ENCODE data around the gene LHFPL2. TPM values are rescaled to one million over a fixed set of nuclear protein-coding genes. Genes with fewer than 3 reads are reported as not detected.

LHFPL2 gene
- total RNA-seq, 1 donor from 2014 or later = 113 TPM

- Mint-ChIP-seq H3K27me3 (ENCODE audit: unreplicated experiment) (no peaks in the 10 kb centered on the region), H3K9me3 (ENCODE audit: unreplicated experiment) (no peaks in the 10 kb centered on the region), H3K4me3 (ENCODE audit: unreplicated experiment) (no peak overlapping the region), H3K36me3 (ENCODE audit: unreplicated experiment) (peaks cover 38% of the 10 kb centered on the region), H3K27ac (ENCODE audit: unreplicated experiment) (peak overlapping the region; percentile 1), H3K4me1 (ENCODE audit: unreplicated experiment) (peaks cover 36% of the 10 kb centered on the region)
- no peak for TF ChIP-seq CTCF (IDR thresholded peaks at IDR 0.05)
- no peak for DNase-seq (ENCODE audit: extremely low spot score, unreplicated experiment)
Measured at GRCh38 chr5:78610636-78611035, 37.9 kb downstream of the LHFPL2 start.

- peaks cover 35% of the 10 kb centered on the region for H3K36me3 Mint-ChIP-seq (ENCODE audit: unreplicated experiment)
- H3K9me3 Mint-ChIP-seq (ENCODE audit: unreplicated experiment) = no peaks in the 10 kb centered on the region
- no peaks in the 10 kb centered on the region for H3K27me3 Mint-ChIP-seq (ENCODE audit: unreplicated experiment)
- H3K27ac Mint-ChIP-seq (ENCODE audit: unreplicated experiment) = no peak overlapping the region
- no peak overlapping the region for H3K4me3 Mint-ChIP-seq (ENCODE audit: unreplicated experiment)
- TF ChIP-seq CTCF (IDR thresholded peaks at IDR 0.05) = no peak
- DNase-seq (ENCODE audit: extremely low spot score, unreplicated experiment) = no peak
- H3K4me1 Mint-ChIP-seq (ENCODE audit: unreplicated experiment) = peaks cover 39% of the 10 kb centered on the region
Measured at GRCh38 chr5:78610163-78610583, 38.4 kb downstream of the LHFPL2 start.

GRCh38 chr5:78607864-78608263 is 40.7 kb downstream of the LHFPL2 start:
- no peaks in the 10 kb centered on the region for H3K9me3 Mint-ChIP-seq (ENCODE audit: unreplicated experiment)
- H3K36me3 Mint-ChIP-seq (ENCODE audit: unreplicated experiment) = peaks cover 32% of the 10 kb centered on the region
- no peak overlapping the region for H3K4me3 Mint-ChIP-seq (ENCODE audit: unreplicated experiment)
- no peak for DNase-seq (ENCODE audit: extremely low spot score, unreplicated experiment)
- no peak overlapping the region for H3K27ac Mint-ChIP-seq (ENCODE audit: unreplicated experiment)
- no peaks in the 10 kb centered on the region for H3K27me3 Mint-ChIP-seq (ENCODE audit: unreplicated experiment)
- peaks cover 41% of the 10 kb centered on the region for H3K4me1 Mint-ChIP-seq (ENCODE audit: unreplicated experiment)
- no peak for TF ChIP-seq CTCF (IDR thresholded peaks at IDR 0.05)

DNA sequence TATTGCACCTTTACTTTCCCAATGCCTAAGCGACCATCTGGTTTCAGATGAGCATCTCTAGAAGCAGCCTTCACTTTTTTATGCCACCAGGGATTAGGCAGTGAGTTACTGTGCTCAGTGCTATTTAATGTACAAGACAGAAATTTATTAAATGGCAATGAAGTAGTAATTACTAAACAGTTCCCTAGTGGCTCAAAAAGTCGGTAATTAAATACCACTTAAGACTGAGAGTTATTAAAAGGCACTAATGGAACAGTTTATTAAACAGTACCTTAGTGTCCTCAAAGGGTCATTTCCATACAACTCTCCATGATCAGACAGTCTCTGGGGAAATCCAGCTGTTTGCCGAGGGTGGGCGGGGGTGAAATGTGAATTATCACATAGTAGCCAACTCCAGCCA is 42.3 kb downstream of the LHFPL2 start:
- no peaks in the 10 kb centered on the region for H3K9me3 Mint-ChIP-seq (ENCODE audit: unreplicated experiment)
- DNase-seq (ENCODE audit: extremely low spot score, unreplicated experiment) = no peak
- no peak overlapping the region for H3K27ac Mint-ChIP-seq (ENCODE audit: unreplicated experiment)
- H3K27me3 Mint-ChIP-seq (ENCODE audit: unreplicated experiment) = no peaks in the 10 kb centered on the region
- H3K4me3 Mint-ChIP-seq (ENCODE audit: unreplicated experiment) = no peak overlapping the region
- peaks cover 28% of the 10 kb centered on the region for H3K36me3 Mint-ChIP-seq (ENCODE audit: unreplicated experiment)
- TF ChIP-seq CTCF (IDR thresholded peaks at IDR 0.05) = no peak
- H3K4me1 Mint-ChIP-seq (ENCODE audit: unreplicated experiment) = peaks cover 46% of the 10 kb centered on the region

DNA sequence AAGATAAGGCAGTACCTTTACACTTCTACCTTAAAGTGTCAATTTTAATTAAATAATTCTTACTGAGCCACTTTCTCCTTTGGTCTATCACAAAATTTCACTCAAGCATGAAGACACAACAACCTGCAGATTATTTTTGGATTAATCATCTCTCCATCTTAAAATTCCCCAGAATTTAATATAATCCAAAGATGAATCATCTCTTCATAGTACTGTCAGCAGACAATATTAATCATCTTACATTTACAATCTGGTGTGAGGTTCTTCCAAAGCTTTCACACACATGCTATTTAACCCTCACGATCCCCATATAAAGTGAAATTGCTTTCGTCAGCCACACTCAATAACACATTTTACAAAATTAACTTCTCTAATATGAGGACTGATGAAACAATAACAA is 43.0 kb downstream of the LHFPL2 start:
- H3K4me3 Mint-ChIP-seq (ENCODE audit: unreplicated experiment) = no peak overlapping the region
- peaks cover 46% of the 10 kb centered on the region for H3K4me1 Mint-ChIP-seq (ENCODE audit: unreplicated experiment)
- no peaks in the 10 kb centered on the region for H3K27me3 Mint-ChIP-seq (ENCODE audit: unreplicated experiment)
- no peaks in the 10 kb centered on the region for H3K9me3 Mint-ChIP-seq (ENCODE audit: unreplicated experiment)
- H3K36me3 Mint-ChIP-seq (ENCODE audit: unreplicated experiment) = peaks cover 33% of the 10 kb centered on the region
- no peak for TF ChIP-seq CTCF (IDR thresholded peaks at IDR 0.05)
- H3K27ac Mint-ChIP-seq (ENCODE audit: unreplicated experiment) = no peak overlapping the region
- no peak for DNase-seq (ENCODE audit: extremely low spot score, unreplicated experiment)
